OCI-LY1 (cell line): Measurements from ENCODE around the gene COL1A2.

ENCODE experiments used
- H2AFZ ChIP-seq: fragments of 200-600 bp; sonication (generic), shearing (Covaris generic); 2 replicates; pipeline ENCODE4 v1.6.0; 2014; ENCODE audit warnings: antibody characterized with exemption, mild to moderate bottlenecking, low read length
- H3F3A ChIP-seq: fragments of 200-600 bp; sonication (generic), shearing (Covaris generic); 2 replicates; pipeline ENCODE4 v1.6.0; 2014; ENCODE audit warnings: mild to moderate bottlenecking, antibody characterized with exemption, low read length, moderate library complexity; ENCODE audit not compliant: insufficient read depth
- H3K27ac ChIP-seq: fragments of 200-600 bp; sonication (generic); 2 replicates; pipeline ENCODE4 v1.5.1; 2014; ENCODE audit warnings: low read length, mixed run types, mild to moderate bottlenecking, low read depth; ENCODE audit not compliant: poor library complexity, severe bottlenecking
- H3K27me3 ChIP-seq: fragments of 200-600 bp; sonication (generic); 2 replicates; pipeline ENCODE4 v1.6.0; 2014; ENCODE audit warnings: antibody characterized with exemption, mild to moderate bottlenecking, low read length, moderate library complexity; ENCODE audit not compliant: insufficient read depth
- H3K36me3 ChIP-seq: fragments of 200-600 bp; sonication (generic); 2 replicates; pipeline ENCODE4 v1.6.1; 2014; ENCODE audit warnings: mild to moderate bottlenecking, antibody characterized with exemption, low read length, moderate library complexity, mixed read lengths; ENCODE audit not compliant: insufficient read depth
- H3K4me1 ChIP-seq: fragments of 200-600 bp; sonication (generic); 2 replicates; pipeline ENCODE4 v1.5.1; 2014; ENCODE audit warnings: mild to moderate bottlenecking, low read length, moderate library complexity; ENCODE audit not compliant: insufficient read depth, severe bottlenecking
- H3K4me2 ChIP-seq: fragments of 200-600 bp; sonication (generic), shearing (Covaris generic); 2 replicates; pipeline ENCODE4 v1.6.1; 2014; ENCODE audit warnings: low read length
- H3K4me3 ChIP-seq: fragments of 200-600 bp; sonication (generic); 2 replicates; pipeline ENCODE4 v1.5.1; 2014; ENCODE audit warnings: low read length, low read depth, mild to moderate bottlenecking, mixed read lengths; ENCODE audit not compliant: poor library complexity, severe bottlenecking
- H3K79me2 ChIP-seq: fragments of 200-600 bp; shearing (Covaris generic); 2 replicates; pipeline ENCODE4 v1.6.1; 2016; ENCODE audit warnings: mixed run types, low read length, mixed read lengths; ENCODE audit not compliant: insufficient read depth
- H3K9ac ChIP-seq: fragments of 200-600 bp; sonication (generic), shearing (Covaris generic); 2 replicates; pipeline ENCODE4 v1.6.1; 2014; ENCODE audit warnings: mild to moderate bottlenecking, low read length, mixed read lengths
- H3K9me2 ChIP-seq: fragments of 200-600 bp; sonication (generic), shearing (Covaris generic); 2 replicates; pipeline ENCODE4 v1.6.1; 2014; ENCODE audit warnings: low read depth, mild to moderate bottlenecking, low read length, mixed read lengths
- H3K9me3 ChIP-seq: fragments of 200-600 bp; shearing (Covaris generic); 2 replicates; pipeline ENCODE4 v1.6.1; 2014; ENCODE audit warnings: low read length, mixed read lengths
- H4K20me1 ChIP-seq: fragments of 200-600 bp; sonication (generic), shearing (Covaris generic); 2 replicates; pipeline ENCODE4 v1.6.0; 2016; ENCODE audit warnings: mild to moderate bottlenecking, low read length; ENCODE audit not compliant: insufficient read depth
- EZH2 ChIP-seq: fragments of 200-600 bp; sonication (generic), shearing (Covaris generic); IDR thresholded peaks from 2 replicates; pipeline ENCODE4 v1.8.0; 2017; ENCODE audit warnings: borderline replicate concordance, mixed run types, mild to moderate bottlenecking, antibody characterized with exemption, low read length, moderate library complexity, mixed read lengths
- TF ChIP-seq, protein P1 (sequence below): fragments of 200-600 bp; sonication (generic), shearing (Covaris generic); IDR thresholded peaks from 2 replicates; pipeline ENCODE4 v1.5.1; 2017; ENCODE audit warnings: mild to moderate bottlenecking, antibody characterized with exemption, low read length, moderate library complexity, mixed read lengths

The COL1A2 gene

GRCh38 chr7:94433224-94433623 lies 38.5 kb downstream of the COL1A2 start:
- no peak for TF ChIP-seq EZH2
- TF ChIP-seq, protein P1, sequence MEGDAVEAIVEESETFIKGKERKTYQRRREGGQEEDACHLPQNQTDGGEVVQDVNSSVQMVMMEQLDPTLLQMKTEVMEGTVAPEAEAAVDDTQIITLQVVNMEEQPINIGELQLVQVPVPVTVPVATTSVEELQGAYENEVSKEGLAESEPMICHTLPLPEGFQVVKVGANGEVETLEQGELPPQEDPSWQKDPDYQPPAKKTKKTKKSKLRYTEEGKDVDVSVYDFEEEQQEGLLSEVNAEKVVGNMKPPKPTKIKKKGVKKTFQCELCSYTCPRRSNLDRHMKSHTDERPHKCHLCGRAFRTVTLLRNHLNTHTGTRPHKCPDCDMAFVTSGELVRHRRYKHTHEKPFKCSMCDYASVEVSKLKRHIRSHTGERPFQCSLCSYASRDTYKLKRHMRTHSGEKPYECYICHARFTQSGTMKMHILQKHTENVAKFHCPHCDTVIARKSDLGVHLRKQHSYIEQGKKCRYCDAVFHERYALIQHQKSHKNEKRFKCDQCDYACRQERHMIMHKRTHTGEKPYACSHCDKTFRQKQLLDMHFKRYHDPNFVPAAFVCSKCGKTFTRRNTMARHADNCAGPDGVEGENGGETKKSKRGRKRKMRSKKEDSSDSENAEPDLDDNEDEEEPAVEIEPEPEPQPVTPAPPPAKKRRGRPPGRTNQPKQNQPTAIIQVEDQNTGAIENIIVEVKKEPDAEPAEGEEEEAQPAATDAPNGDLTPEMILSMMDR = no peak
- H3K9me3 ChIP-seq = no peaks in the 10 kb centered on the region
- no peak overlapping the region for H3K27ac ChIP-seq
- H3K4me2 ChIP-seq = no peak overlapping the region
- H3K27me3 ChIP-seq = no peaks in the 10 kb centered on the region
- H2AFZ ChIP-seq = no peak overlapping the region
- no peaks in the 10 kb centered on the region for H3F3A ChIP-seq
- no peaks in the 10 kb centered on the region for H3K79me2 ChIP-seq
- no peak overlapping the region for H3K4me3 ChIP-seq
- no peak overlapping the region for H3K9ac ChIP-seq
- no peaks in the 10 kb centered on the region for H3K9me2 ChIP-seq
- no peaks in the 10 kb centered on the region for H4K20me1 ChIP-seq
- H3K36me3 ChIP-seq = no peaks in the 10 kb centered on the region
- H3K4me1 ChIP-seq = no peaks in the 10 kb centered on the region

- Histone ChIP-seq H3K9me3 (no peaks in the 10 kb centered on the region), H3K4me3 (no peak overlapping the region), H3K4me1 (no peaks in the 10 kb centered on the region), H3F3A (no peaks in the 10 kb centered on the region), H4K20me1 (no peaks in the 10 kb centered on the region), H3K4me2 (no peak overlapping the region), H3K27ac (no peak overlapping the region), H3K36me3 (no peaks in the 10 kb centered on the region), H3K9me2 (no peaks in the 10 kb centered on the region), H3K9ac (no peak overlapping the region), H2AFZ (no peak overlapping the region), H3K27me3 (no peaks in the 10 kb centered on the region), H3K79me2 (no peaks in the 10 kb centered on the region)
- TF ChIP-seq, protein P1 = no peak
- TF ChIP-seq EZH2 = no peak
Observed at GRCh38 chr7:94434042-94434441, 39.3 kb downstream of the COL1A2 start.

DNA sequence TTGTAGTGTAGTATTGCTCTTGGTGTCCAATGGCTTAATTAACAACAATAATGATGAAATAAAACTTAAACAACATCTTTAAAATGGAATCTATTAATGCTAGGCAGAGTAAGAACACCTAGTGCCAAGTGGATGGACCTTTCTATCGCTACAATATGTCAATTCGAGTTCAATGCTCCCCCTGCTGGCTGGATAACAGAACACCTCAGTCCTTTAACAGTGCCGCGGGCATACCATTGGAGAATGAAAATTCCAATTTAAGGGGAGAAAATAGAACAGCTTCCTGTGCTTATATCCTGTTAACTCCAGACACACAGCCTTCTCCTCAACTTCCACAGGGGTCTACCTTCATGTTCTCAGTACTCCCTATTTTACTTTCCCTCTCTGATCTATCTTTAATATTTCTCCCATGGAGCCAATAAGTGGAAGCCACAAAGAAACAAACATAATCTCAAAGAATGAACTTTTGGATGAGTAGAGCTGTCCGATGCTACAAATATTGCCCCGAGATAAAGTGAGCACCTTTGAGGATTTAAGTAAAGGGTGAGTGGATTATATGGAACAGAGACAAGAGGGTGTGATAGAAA lies 41.4 kb downstream of the COL1A2 start:
- H3K27ac ChIP-seq = no peak overlapping the region
- H2AFZ ChIP-seq = no peak overlapping the region
- no peaks in the 10 kb centered on the region for H3K9me2 ChIP-seq
- no peaks in the 10 kb centered on the region for H3K9me3 ChIP-seq
- H3K4me1 ChIP-seq = no peaks in the 10 kb centered on the region
- no peaks in the 10 kb centered on the region for H3K79me2 ChIP-seq
- H3K9ac ChIP-seq = no peak overlapping the region
- H3K4me3 ChIP-seq = no peak overlapping the region
- TF ChIP-seq, protein P1 = peak; percentile 98
- no peak for TF ChIP-seq EZH2
- no peaks in the 10 kb centered on the region for H3F3A ChIP-seq
- no peak overlapping the region for H3K4me2 ChIP-seq
- H3K36me3 ChIP-seq = no peaks in the 10 kb centered on the region
- no peaks in the 10 kb centered on the region for H3K27me3 ChIP-seq
- no peaks in the 10 kb centered on the region for H4K20me1 ChIP-seq
